ENCODE measurements around the gene ZNF423. TPM values are rescaled to one million over a fixed set of nuclear protein-coding genes. Genes with fewer than 3 reads are reported as not detected.
A peak's percentile ranks its signal among the peaks of the same experiment; 100 is the strongest.

Gene ZNF423
- total and polyA plus RNA-seq, 9 of the 15 experiments (the other 6 are each of a cell fraction or from before 2014, with no cell fraction given) = not detected

- TF ChIP-seq MAX (CRISPR knock-in tag; IDR thresholded peaks at IDR 0.05) (no peak), CEBPG (CRISPR knock-in tag; IDR thresholded peaks at IDR 0.05) (no peak), CEBPG (tag; conservative IDR thresholded peaks at IDR 0.05 in 1 of 2, IDR thresholded peaks at IDR 0.05 in 1 of 2) (no peak), KDM4B (IDR thresholded peaks at IDR 0.05; ENCODE audit: borderline replicate concordance in 2 of 2, low read depth in 1 of 2) (no peak), ASH1L (IDR thresholded peaks at IDR 0.05; ENCODE audit: borderline replicate concordance, low read depth, partially characterized antibody) (no peak)
Measured at GRCh38 chr16:49875806-49876715, 20.1 kb upstream of the ZNF423 start (continued).

GRCh38 chr16:49874613-49875237 is 18.8 kb upstream of the ZNF423 start:
- H3K27ac ChIP-seq (ENCODE audit: extremely low read depth, low read depth, low read length) = no peak overlapping the region
- no peaks in the 10 kb centered on the region for H3K36me3 ChIP-seq (ENCODE audit: control insufficient read depth, insufficient read depth, low read length)
- 0% methylated on average over 1 of the region's 1 CpG for WGBS (ENCODE audit: insufficient coverage, low coverage, missing lambda C conversion rate)
- no peak overlapping the region for H3K4me3 ChIP-seq
- in situ Hi-C loops (cut with MboI) (no loop called here), intact Hi-C loops (cut with micrococcal nuclease) (no loop called here)
- FAIRE-seq (no peak), ATAC-seq (no peak), DNase-seq (ENCODE audit: extremely low read depth in 1 of 4, low spot score in 3 of 4) (no peak)
- H3K27me3 ChIP-seq (ENCODE audit: control insufficient read depth in 2 of 2, insufficient read depth in 2 of 2, low read length in 2 of 2) = peaks cover 4 to 33% of the 10 kb centered on the region in 2 experiments
- H3K9ac ChIP-seq (ENCODE audit: insufficient read depth in 1 of 2, low read depth in 2 of 2, low read length in 2 of 2) = no peak overlapping the region
- H4K20me1 ChIP-seq (replicated peaks; ENCODE audit: control insufficient read depth, insufficient read depth, low read length) = no peaks in the 10 kb centered on the region
- ChIA-PET POLR2A (no interaction called here), CTCF (ENCODE audit: low intra/inter-chr PET ratio) (no interaction called here)
- no peak overlapping the region for H3K4me2 ChIP-seq (ENCODE audit: insufficient read depth, low read length)
- no TSS peak for BruUV-seq (replicated peaks)
- no peaks in the 10 kb centered on the region for H3K9me1 ChIP-seq (ENCODE audit: control insufficient read depth, insufficient read depth, low read length)
- H3K4me1 ChIP-seq (replicated peaks in 1 of 2; ENCODE audit: control insufficient read depth in 2 of 2, insufficient read depth in 2 of 2, low read length in 2 of 2) = peaks cover 0 to 10% of the 10 kb centered on the region in 2 experiments; a peak in 2 of 5 replicates
- TF ChIP-seq ZBTB40 (IDR thresholded peaks at IDR 0.05) (peak; percentile 88), ZBTB40 (CRISPR knock-in tag; IDR thresholded peaks at IDR 0.05) (peak; percentile 25; the same call in 1 of the 2 replicates), CCAR2 (IDR thresholded peaks at IDR 0.05; ENCODE audit: low read depth, low read length) (no peak)
- no peaks in the 10 kb centered on the region for H3K9me3 ChIP-seq (replicated peaks; ENCODE audit: control insufficient read depth, insufficient read depth, low read depth, low read length)
- no peak overlapping the region for H2AFZ ChIP-seq (ENCODE audit: low read depth, low read length)
- H3K79me2 ChIP-seq (ENCODE audit: control insufficient read depth, insufficient read depth, low read length) = no peaks in the 10 kb centered on the region
